Keratinocyte (primary cell): ENCODE measurements around the gene NVL.

Experiments
- CTCF ChIP-seq, 3 experiments: IDR thresholded peaks in 1 of 3; conservative IDR thresholded peaks in 1 of 3; optimal IDR thresholded peaks in 1 of 3; 2 replicates in 2 of 3; 3 replicates in 1 of 3; pipeline versions ENCODE3 to v1.5.1; 2011; ENCODE audit warnings: low read length in 3 of 3, mild to moderate bottlenecking in 3 of 3, moderate library complexity in 2 of 3, control low read depth in 1 of 3, inconsistent platforms in 1 of 3; ENCODE audit not compliant: insufficient read depth in 2 of 3; ENCODE audit errors: extremely low read depth in 1 of 3
- EZH2 ChIP-seq: IDR thresholded peaks from one replicate; pipeline ENCODE4 v1.6.1; 2012; ENCODE audit warnings: inconsistent platforms, mild to moderate bottlenecking, low read length, moderate library complexity

- TF ChIP-seq CTCF (optimal IDR thresholded peaks at IDR 0.05 in 1 of 3, IDR thresholded peaks at IDR 0.05 in 1 of 3, conservative IDR thresholded peaks at IDR 0.05 in 1 of 3; ENCODE audit: extremely low read depth in 1 of 3, insufficient read depth in 2 of 3, low read length in 3 of 3): no peak
- no peak for TF ChIP-seq EZH2
Measured at GRCh38 chr1:224178894-224179293, 151.1 kb downstream of the NVL start.
